GM10266 (cell line): ENCODE results near the gene FBXO22.
"Not testable (repeated sequence)": the region's sequence is repeated elsewhere in the genome, so short reads cannot be mapped to it uniquely, and the experiment has no call there.

Source experiments
- DNase-seq: peaks from one replicate; pipeline ENCODE4 v3.0.0; 2012; ENCODE audit errors: extremely low spot score
- CTCF ChIP-seq: IDR thresholded peaks from 2 replicates; pipeline ENCODE4 v1.5.1; 2012; ENCODE audit warnings: mild to moderate bottlenecking, low read depth; ENCODE audit not compliant: control insufficient read depth, insufficient read depth; ENCODE audit errors: missing control alignments

The FBXO22 gene

GRCh38 chr15:75903331-75904239 lies at the start of gene FBXO22:
FBXO22 (plus strand) TSS chr15:75903878; CDS start chr15:75903964, 86 bp downstream.
- DNase-seq = peak; percentile 81
- no peak for TF ChIP-seq CTCF

GRCh38 chr15:75857886-75858285 lies 45.8 kb upstream of the FBXO22 start:
- TF ChIP-seq CTCF = no peak
- DNase-seq = no peak

- DNase-seq = no peak
These were observed 41.8 kb upstream of the FBXO22 start for GRCh38 chr15:75861750-75862402.

GRCh38 chr15:75862796-75863195 lies 40.9 kb upstream of the FBXO22 start:
- DNase-seq = no peak
- no peak for TF ChIP-seq CTCF

More at GRCh38 chr15:75861750-75862402, 41.8 kb upstream of the FBXO22 start:
- TF ChIP-seq CTCF = no peak

- DNase-seq = no peak
- TF ChIP-seq CTCF = no peak
These were observed 39.2 kb upstream of the FBXO22 start for GRCh38 chr15:75864213-75865059.

- not testable (repeated sequence) for DNase-seq
These were observed 37.6 kb upstream of the FBXO22 start for GRCh38 chr15:75866045-75866444.

- TF ChIP-seq CTCF = no peak
- DNase-seq = no peak
These were observed 36.8 kb upstream of the FBXO22 start for GRCh38 chr15:75866916-75867315.
